Choroid plexus epithelial cell (primary cell): ENCODE data around the gene ARHGAP22.
A peak's percentile ranks its signal among the peaks of the same experiment; 100 is the strongest.

Experiments
- DNase-seq: peaks from one replicate; pipeline ENCODE4 v3.0.0-alpha.2; 2010; ENCODE audit warnings: low read depth
- H3K4me3 ChIP-seq: 2 replicates; pipeline ENCODE4 v1.5.1; 2011; ENCODE audit warnings: low read depth, mild to moderate bottlenecking, control low read depth, low read length, moderate library complexity
- CTCF ChIP-seq: conservative IDR thresholded peaks from 2 replicates; pipeline ENCODE4 v1.5.1; 2011; ENCODE audit warnings: low read depth, mild to moderate bottlenecking, control low read depth, inconsistent platforms, low read length, moderate library complexity

ARHGAP22 gene

GRCh38 chr10:48523212-48523819 is 81.6 kb downstream of the ARHGAP22 start:
- peak overlapping the region; percentile 60 for H3K4me3 ChIP-seq
- DNase-seq: peak; percentile 87
- TF ChIP-seq CTCF: no peak

DNA sequence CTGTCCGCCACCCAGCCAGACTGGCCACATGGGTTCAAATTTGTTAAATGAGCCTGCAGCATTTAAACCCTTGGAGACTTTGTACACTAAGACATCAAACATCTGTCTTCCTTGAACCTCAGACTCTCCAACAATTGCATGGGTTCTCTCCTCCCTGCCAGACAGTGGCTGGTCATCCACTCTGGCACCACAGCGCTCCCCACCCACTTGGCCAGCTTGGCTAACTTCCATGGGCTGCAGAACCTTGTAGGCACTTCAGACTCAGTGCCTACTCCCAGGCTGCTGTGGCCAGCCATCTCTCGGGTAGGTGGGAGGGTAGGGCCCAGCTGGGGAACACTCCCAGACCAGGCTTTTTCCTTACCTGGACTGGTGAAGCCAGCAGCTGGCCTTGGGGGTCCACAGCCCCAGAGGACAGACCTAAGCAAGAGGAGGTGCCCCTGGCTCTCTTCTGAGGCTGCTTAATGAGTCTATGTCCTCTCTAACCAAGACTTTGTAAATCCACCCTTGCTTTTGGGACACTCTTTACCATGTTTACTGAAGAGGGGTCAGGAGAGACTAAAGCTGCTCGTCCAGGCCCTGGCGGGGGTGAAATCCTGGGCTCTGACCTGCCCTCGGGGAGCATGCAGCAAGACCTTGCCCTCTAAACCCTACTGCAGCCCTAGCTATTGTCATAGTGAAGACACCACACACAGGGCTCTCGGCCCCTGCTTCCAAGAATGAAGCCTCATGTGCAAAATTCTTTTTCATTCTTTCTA is 82.7 kb downstream of the ARHGAP22 start:
- DNase-seq: no peak
- H3K4me3 ChIP-seq: no peak overlapping the region
- no peak for TF ChIP-seq CTCF

- no peak overlapping the region for H3K4me3 ChIP-seq
- DNase-seq: no peak
- TF ChIP-seq CTCF: no peak
Observed at GRCh38 chr10:48520594-48520993, 84.3 kb downstream of the ARHGAP22 start.

GRCh38 chr10:48520184-48520506 is 84.7 kb downstream of the ARHGAP22 start:
- no peak overlapping the region for H3K4me3 ChIP-seq
- no peak for TF ChIP-seq CTCF
- DNase-seq: no peak

- H3K4me3 ChIP-seq: no peak overlapping the region
- no peak for TF ChIP-seq CTCF
- DNase-seq: no peak
Observed at GRCh38 chr10:48519481-48520183, 85.2 kb downstream of the ARHGAP22 start.

GRCh38 chr10:48518986-48519385 is 85.9 kb downstream of the ARHGAP22 start:
- no peak for DNase-seq
- no peak for TF ChIP-seq CTCF
- H3K4me3 ChIP-seq: no peak overlapping the region
